GM13977 (cell line): ENCODE results near the gene ADAM30.

Experiments used
- DNase-seq: peaks from one replicate; pipeline ENCODE4 v3.0.0; 2012; ENCODE audit warnings: low spot score
- in situ Hi-C: fragments of 300-500 bp; cut with MboI; formaldehyde crosslinking; loops from one replicate; pipeline ENCODE4 v1.12.0; 2022; ENCODE audit warnings: low sequenced_read_pairs, low pct_unique_long_range_greater_than_20kb, mixed read lengths, inconsistent platforms; ENCODE audit not compliant: unreplicated experiment
- TF ChIP-seq, protein P1 (sequence below): IDR thresholded peaks from 2 replicates; pipeline ENCODE4 v1.5.1; 2012; ENCODE audit warnings: mild to moderate bottlenecking, control low read depth; ENCODE audit not compliant: insufficient read depth; ENCODE audit errors: extremely low read depth, missing control alignments

ADAM30 gene

DNA sequence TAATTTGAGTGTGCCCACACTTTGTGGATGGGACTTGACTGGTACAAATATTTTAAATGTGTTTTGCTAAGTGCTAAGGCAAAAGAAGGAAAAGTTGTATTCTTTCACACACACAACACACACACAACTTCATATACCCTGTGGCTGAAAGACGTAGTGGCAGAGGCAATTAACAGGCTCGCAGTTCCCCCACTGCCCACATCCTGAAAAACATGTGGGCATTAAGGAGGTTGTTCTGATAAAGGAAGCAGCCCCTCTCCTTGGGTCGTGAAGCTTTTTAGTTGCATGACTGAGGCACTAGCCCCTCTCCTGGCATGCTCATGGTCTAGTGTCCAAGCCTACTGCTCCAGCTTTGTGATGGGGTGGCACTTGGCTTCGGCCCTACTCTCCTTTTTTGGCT, 14.3 kb upstream of the ADAM30 start:
- DNase-seq: no peak
- TF ChIP-seq, protein P1, sequence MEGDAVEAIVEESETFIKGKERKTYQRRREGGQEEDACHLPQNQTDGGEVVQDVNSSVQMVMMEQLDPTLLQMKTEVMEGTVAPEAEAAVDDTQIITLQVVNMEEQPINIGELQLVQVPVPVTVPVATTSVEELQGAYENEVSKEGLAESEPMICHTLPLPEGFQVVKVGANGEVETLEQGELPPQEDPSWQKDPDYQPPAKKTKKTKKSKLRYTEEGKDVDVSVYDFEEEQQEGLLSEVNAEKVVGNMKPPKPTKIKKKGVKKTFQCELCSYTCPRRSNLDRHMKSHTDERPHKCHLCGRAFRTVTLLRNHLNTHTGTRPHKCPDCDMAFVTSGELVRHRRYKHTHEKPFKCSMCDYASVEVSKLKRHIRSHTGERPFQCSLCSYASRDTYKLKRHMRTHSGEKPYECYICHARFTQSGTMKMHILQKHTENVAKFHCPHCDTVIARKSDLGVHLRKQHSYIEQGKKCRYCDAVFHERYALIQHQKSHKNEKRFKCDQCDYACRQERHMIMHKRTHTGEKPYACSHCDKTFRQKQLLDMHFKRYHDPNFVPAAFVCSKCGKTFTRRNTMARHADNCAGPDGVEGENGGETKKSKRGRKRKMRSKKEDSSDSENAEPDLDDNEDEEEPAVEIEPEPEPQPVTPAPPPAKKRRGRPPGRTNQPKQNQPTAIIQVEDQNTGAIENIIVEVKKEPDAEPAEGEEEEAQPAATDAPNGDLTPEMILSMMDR: no peak
- in situ Hi-C loops: no loop called here

- no peak for DNase-seq
- in situ Hi-C loops: no loop called here
- TF ChIP-seq, protein P1: no peak
These were observed 13.7 kb upstream of the ADAM30 start for GRCh38 chr1:119909890-119910596.

- in situ Hi-C loops: no loop called here
- DNase-seq: no peak
- TF ChIP-seq, protein P1: no peak
These were observed 12.3 kb upstream of the ADAM30 start for GRCh38 chr1:119908661-119909060.

DNA sequence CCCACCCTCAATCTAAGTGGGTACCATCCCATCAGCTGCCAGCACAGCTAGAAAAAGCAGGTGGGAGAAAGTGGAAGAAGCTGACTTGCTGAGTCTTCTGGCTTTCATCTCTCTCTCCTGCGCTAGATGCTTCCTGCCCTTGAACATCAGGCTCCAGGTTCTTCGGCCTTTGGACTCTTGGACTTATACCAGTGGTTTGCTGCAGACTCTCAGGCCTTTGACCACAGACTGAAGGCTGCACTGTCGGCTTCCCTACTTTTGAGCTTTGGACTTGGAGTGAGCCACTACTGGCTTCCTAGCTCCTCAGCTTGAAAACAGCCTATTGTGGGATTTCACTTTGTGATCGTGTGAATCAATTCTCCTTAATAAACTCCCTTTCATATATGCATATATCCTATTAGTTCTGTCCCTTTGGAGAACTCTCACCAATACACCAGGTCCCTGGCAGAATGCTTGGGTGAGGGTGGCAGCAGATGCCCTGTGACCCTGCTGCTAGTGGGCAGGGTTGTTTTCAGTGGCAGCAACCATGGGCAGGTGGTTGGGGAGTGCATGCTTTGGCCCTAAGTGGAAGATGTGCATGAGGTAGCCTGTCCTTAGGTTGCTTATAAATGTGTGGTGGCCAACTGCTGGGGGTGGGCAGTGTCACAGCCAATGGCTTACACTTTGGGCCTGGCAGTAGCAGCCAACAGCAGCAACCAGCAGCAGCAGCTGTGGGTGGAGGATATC, 10.8 kb upstream of the ADAM30 start:
- in situ Hi-C loops: no loop called here
- DNase-seq: no peak
- TF ChIP-seq, protein P1: no peak

DNA sequence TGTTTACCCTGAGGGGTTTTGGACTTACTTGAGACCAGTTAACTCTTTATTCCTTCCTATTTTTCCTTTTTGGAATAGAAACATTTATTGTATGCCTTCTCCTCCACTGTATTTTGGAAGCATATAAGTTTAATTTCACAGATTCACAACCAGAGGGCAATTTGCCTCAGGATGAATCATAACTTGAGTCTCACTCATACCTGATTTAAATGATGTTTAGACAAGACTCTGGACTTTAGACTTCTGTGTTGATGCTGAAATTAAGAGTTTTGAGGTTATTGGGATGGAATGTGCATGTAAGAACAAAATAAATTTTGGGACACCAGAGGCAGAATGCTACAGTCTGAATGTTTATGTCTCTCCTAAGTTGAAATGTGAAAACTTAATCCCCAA, 7.1 kb upstream of the ADAM30 start:
- in situ Hi-C loops: no loop called here
- TF ChIP-seq, protein P1: no peak
- no peak for DNase-seq

GRCh38 chr1:119902775-119903442, 6.6 kb upstream of the ADAM30 start:
- TF ChIP-seq, protein P1: no peak
- DNase-seq: no peak
- in situ Hi-C loops: no loop called here
